H1 (cell line): Measurements from ENCODE around the gene OR12D2.

Experiments used
- POLR2AphosphoS5 ChIP-seq: IDR thresholded peaks from 2 replicates; pipeline ENCODE4 v1.6.1; 2011; ENCODE audit warnings: low read depth, low read length
- RAD21 ChIP-seq, 2 experiments: IDR thresholded peaks in 1 of 2; conservative IDR thresholded peaks in 1 of 2; 2 replicates each; pipeline ENCODE4 v1.6.1; 2011; ENCODE audit warnings: low read depth in 2 of 2, low read length in 2 of 2, improper control_type of control experiment in 1 of 2, inconsistent platforms in 1 of 2, mild to moderate bottlenecking in 1 of 2, moderate library complexity in 1 of 2
- RNF2 ChIP-seq: fragments of 200-900, 300-1000 bp; sonication (generic); IDR thresholded peaks from 2 replicates; pipeline ENCODE4 v1.7.1; 2016; ENCODE audit warnings: borderline replicate concordance, low read depth, mild to moderate bottlenecking, antibody characterized with exemption, low read length; ENCODE audit not compliant: poor library complexity, severe bottlenecking; ENCODE audit errors: missing control alignments
- TEAD4 ChIP-seq: IDR thresholded peaks from 2 replicates; pipeline ENCODE4 v1.6.1; 2012; ENCODE audit warnings: low read depth, low read length, inconsistent platforms, mixed read lengths
- TF ChIP-seq, protein P1 (sequence below): fragments of 300-600 bp; sonication (generic); IDR thresholded peaks from 2 replicates; pipeline ENCODE4 v1.7.1; 2012; ENCODE audit warnings: low read length, moderate library complexity, mild to moderate bottlenecking, inconsistent platforms; ENCODE audit not compliant: insufficient replicate concordance
- TF ChIP-seq, protein P2 (sequence below), 3 experiments: IDR thresholded peaks; 1 replicate in 2 of 3; 2 replicates in 1 of 3; pipeline versions ENCODE4 v1.5.1 to v1.6.1; 2011; ENCODE audit warnings: low read length in 3 of 3, mild to moderate bottlenecking in 3 of 3, inconsistent platforms in 2 of 3, low read depth in 1 of 3, moderate library complexity in 1 of 3; ENCODE audit not compliant: insufficient read depth in 1 of 3; ENCODE audit errors: control extremely low read depth in 1 of 3

DNA sequence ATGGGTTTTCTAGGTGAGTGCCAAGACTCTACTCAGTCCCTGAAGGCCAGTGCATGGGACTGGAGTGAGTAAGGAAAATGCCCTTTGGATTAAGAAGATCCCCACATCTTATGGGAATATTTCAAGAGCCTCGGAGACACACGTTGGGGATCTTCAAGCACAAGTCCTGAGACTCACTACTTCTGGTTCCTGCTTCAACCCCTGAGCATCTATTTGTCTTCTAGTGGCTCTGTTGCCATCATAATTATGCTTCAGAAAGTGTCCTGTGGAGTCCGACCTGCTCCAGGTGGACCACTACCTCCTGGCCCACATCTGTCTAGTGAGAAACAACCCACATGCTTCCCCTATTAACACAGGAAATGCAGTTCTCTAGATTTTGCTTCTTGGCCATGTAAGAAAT, 26.7 kb upstream of the OR12D2 start, which contains the start of gene OR5V1:
- TF ChIP-seq RAD21 (IDR thresholded peaks at IDR 0.05 in 1 of 2, conservative IDR thresholded peaks at IDR 0.05 in 1 of 2; ENCODE audit: low read depth in 2 of 2, low read length in 2 of 2) (no peak), POLR2AphosphoS5 (no peak), TEAD4 (no peak), RNF2 (no peak)
- TF ChIP-seq, protein P1, sequence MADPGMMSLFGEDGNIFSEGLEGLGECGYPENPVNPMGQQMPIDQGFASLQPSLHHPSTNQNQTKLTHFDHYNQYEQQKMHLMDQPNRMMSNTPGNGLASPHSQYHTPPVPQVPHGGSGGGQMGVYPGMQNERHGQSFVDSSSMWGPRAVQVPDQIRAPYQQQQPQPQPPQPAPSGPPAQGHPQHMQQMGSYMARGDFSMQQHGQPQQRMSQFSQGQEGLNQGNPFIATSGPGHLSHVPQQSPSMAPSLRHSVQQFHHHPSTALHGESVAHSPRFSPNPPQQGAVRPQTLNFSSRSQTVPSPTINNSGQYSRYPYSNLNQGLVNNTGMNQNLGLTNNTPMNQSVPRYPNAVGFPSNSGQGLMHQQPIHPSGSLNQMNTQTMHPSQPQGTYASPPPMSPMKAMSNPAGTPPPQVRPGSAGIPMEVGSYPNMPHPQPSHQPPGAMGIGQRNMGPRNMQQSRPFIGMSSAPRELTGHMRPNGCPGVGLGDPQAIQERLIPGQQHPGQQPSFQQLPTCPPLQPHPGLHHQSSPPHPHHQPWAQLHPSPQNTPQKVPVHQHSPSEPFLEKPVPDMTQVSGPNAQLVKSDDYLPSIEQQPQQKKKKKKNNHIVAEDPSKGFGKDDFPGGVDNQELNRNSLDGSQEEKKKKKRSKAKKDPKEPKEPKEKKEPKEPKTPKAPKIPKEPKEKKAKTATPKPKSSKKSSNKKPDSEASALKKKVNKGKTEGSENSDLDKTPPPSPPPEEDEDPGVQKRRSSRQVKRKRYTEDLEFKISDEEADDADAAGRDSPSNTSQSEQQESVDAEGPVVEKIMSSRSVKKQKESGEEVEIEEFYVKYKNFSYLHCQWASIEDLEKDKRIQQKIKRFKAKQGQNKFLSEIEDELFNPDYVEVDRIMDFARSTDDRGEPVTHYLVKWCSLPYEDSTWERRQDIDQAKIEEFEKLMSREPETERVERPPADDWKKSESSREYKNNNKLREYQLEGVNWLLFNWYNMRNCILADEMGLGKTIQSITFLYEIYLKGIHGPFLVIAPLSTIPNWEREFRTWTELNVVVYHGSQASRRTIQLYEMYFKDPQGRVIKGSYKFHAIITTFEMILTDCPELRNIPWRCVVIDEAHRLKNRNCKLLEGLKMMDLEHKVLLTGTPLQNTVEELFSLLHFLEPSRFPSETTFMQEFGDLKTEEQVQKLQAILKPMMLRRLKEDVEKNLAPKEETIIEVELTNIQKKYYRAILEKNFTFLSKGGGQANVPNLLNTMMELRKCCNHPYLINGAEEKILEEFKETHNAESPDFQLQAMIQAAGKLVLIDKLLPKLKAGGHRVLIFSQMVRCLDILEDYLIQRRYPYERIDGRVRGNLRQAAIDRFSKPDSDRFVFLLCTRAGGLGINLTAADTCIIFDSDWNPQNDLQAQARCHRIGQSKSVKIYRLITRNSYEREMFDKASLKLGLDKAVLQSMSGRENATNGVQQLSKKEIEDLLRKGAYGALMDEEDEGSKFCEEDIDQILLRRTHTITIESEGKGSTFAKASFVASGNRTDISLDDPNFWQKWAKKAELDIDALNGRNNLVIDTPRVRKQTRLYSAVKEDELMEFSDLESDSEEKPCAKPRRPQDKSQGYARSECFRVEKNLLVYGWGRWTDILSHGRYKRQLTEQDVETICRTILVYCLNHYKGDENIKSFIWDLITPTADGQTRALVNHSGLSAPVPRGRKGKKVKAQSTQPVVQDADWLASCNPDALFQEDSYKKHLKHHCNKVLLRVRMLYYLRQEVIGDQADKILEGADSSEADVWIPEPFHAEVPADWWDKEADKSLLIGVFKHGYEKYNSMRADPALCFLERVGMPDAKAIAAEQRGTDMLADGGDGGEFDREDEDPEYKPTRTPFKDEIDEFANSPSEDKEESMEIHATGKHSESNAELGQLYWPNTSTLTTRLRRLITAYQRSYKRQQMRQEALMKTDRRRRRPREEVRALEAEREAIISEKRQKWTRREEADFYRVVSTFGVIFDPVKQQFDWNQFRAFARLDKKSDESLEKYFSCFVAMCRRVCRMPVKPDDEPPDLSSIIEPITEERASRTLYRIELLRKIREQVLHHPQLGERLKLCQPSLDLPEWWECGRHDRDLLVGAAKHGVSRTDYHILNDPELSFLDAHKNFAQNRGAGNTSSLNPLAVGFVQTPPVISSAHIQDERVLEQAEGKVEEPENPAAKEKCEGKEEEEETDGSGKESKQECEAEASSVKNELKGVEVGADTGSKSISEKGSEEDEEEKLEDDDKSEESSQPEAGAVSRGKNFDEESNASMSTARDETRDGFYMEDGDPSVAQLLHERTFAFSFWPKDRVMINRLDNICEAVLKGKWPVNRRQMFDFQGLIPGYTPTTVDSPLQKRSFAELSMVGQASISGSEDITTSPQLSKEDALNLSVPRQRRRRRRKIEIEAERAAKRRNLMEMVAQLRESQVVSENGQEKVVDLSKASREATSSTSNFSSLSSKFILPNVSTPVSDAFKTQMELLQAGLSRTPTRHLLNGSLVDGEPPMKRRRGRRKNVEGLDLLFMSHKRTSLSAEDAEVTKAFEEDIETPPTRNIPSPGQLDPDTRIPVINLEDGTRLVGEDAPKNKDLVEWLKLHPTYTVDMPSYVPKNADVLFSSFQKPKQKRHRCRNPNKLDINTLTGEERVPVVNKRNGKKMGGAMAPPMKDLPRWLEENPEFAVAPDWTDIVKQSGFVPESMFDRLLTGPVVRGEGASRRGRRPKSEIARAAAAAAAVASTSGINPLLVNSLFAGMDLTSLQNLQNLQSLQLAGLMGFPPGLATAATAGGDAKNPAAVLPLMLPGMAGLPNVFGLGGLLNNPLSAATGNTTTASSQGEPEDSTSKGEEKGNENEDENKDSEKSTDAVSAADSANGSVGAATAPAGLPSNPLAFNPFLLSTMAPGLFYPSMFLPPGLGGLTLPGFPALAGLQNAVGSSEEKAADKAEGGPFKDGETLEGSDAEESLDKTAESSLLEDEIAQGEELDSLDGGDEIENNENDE = no peak
- TF ChIP-seq, protein P2, sequence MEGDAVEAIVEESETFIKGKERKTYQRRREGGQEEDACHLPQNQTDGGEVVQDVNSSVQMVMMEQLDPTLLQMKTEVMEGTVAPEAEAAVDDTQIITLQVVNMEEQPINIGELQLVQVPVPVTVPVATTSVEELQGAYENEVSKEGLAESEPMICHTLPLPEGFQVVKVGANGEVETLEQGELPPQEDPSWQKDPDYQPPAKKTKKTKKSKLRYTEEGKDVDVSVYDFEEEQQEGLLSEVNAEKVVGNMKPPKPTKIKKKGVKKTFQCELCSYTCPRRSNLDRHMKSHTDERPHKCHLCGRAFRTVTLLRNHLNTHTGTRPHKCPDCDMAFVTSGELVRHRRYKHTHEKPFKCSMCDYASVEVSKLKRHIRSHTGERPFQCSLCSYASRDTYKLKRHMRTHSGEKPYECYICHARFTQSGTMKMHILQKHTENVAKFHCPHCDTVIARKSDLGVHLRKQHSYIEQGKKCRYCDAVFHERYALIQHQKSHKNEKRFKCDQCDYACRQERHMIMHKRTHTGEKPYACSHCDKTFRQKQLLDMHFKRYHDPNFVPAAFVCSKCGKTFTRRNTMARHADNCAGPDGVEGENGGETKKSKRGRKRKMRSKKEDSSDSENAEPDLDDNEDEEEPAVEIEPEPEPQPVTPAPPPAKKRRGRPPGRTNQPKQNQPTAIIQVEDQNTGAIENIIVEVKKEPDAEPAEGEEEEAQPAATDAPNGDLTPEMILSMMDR (IDR thresholded peaks at IDR 0.05; ENCODE audit: control extremely low read depth in 1 of 3, insufficient read depth in 1 of 3, low read depth in 1 of 3, low read length in 3 of 3) = no peak
